H1 (cell line): ENCODE results near the gene RELL1. TPM values are rescaled to one million over a fixed set of nuclear protein-coding genes. Genes with fewer than 3 reads are reported as not detected.

Experiments
- CTCF ChIA-PET: fragments of 300-600 bp; sonication (Branson Sonifier 250); formaldehyde crosslinking; loops from one replicate; lab custom pipeline; 2021; ENCODE audit not compliant: partially characterized antibody; lab: Charles Lee
- POLR2A ChIA-PET: fragments of 300-600 bp; sonication (Branson Sonifier 250); formaldehyde crosslinking; loops from one replicate; lab custom pipeline; 2021; ENCODE audit warnings: inconsistent platforms; ENCODE audit not compliant: partially characterized antibody; lab: Charles Lee
- DNase-seq, 2 experiments: peaks; one replicate each; pipeline versions ENCODE4 v3.0.0 to v3.0.0-alpha.2; 2010 to 2022; ENCODE audit warnings: low spot score in 2 of 2, low read depth in 1 of 2, mixed read lengths in 1 of 2
- FAIRE-seq: peaks from 2 replicates; lab custom pipeline; 2011; peaks lifted over from hg19 to GRCh38; lab: Jason Lieb, UNC
- H2AFZ ChIP-seq: 2 replicates; pipeline ENCODE4 v1.8.1; 2012; ENCODE audit warnings: low read length, inconsistent platforms
- H2AK5ac ChIP-seq: 2 replicates; pipeline ENCODE4 v1.6.1; 2013; ENCODE audit warnings: low read depth, low read length
- H2BK120ac ChIP-seq: replicated peaks from 2 replicates; pipeline ENCODE3; 2013; ENCODE audit warnings: low read depth, low read length, inconsistent platforms
- H2BK12ac ChIP-seq: 2 replicates; pipeline ENCODE4 v1.6.1; 2013; ENCODE audit warnings: low read depth, low read length
- H2BK15ac ChIP-seq: 2 replicates; pipeline ENCODE4 v1.6.1; 2013; ENCODE audit warnings: low read length
- H2BK20ac ChIP-seq: 2 replicates; pipeline ENCODE4 v1.6.1; 2013; ENCODE audit warnings: low read length
- H2BK5ac ChIP-seq: 2 replicates; pipeline ENCODE4 v1.6.1; 2013; ENCODE audit warnings: low read depth, low read length
- H3K14ac ChIP-seq: 2 replicates; pipeline ENCODE4 v1.6.1; 2013; ENCODE audit warnings: inconsistent platforms; ENCODE audit not compliant: insufficient read length
- H3K18ac ChIP-seq: 2 replicates; pipeline ENCODE4 v1.6.1; 2013; ENCODE audit warnings: low read length; ENCODE audit errors: extremely low read depth
- H3K23ac ChIP-seq: 2 replicates; pipeline ENCODE4 v1.6.1; 2013; ENCODE audit warnings: inconsistent platforms; ENCODE audit not compliant: insufficient read length
- H3K23me2 ChIP-seq: 2 replicates; pipeline ENCODE4 v1.6.1; 2013; ENCODE audit warnings: low read depth, low read length
- H3K27ac ChIP-seq: 2 replicates; pipeline ENCODE4 v1.6.1; 2011; ENCODE audit warnings: low read depth, low read length, inconsistent platforms
- H3K27me3 ChIP-seq, 4 experiments: replicated peaks in 1 of 4; 1 replicate in 1 of 4; 2 replicates in 3 of 4; pipeline versions ENCODE4 v1.6.1 to v1.8.1; 2011 to 2013; ENCODE audit warnings: low read length in 3 of 4, mild to moderate bottlenecking in 3 of 4, inconsistent platforms in 2 of 4, mixed read lengths in 2 of 4, moderate library complexity in 1 of 4; ENCODE audit not compliant: control insufficient read depth in 3 of 4, insufficient read depth in 3 of 4; ENCODE audit errors: extremely low read depth in 1 of 4
- H3K36me3 ChIP-seq, 4 experiments: 2 replicates each; pipeline versions ENCODE4 v1.6.1 to v1.8.1; 2011 to 2013; ENCODE audit warnings: mild to moderate bottlenecking in 4 of 4, low read length in 3 of 4, moderate library complexity in 2 of 4, control low read depth in 1 of 4, inconsistent platforms in 1 of 4; ENCODE audit not compliant: insufficient read depth in 4 of 4, control insufficient read depth in 2 of 4
- H3K4ac ChIP-seq: replicated peaks from 2 replicates; pipeline ENCODE3; 2013; ENCODE audit warnings: low read length, low read depth, mixed read lengths, inconsistent platforms; ENCODE audit not compliant: insufficient read length
- H3K4me1 ChIP-seq, 4 experiments: replicated peaks in 1 of 4; 1 replicate in 1 of 4; 2 replicates in 3 of 4; pipeline versions ENCODE4 v1.6.1 to v1.8.1; 2011 to 2013; ENCODE audit warnings: low read length in 3 of 4, inconsistent platforms in 2 of 4, mixed read lengths in 1 of 4; ENCODE audit not compliant: insufficient read depth in 4 of 4, control insufficient read depth in 3 of 4
- H3K4me2 ChIP-seq, 2 experiments: 2 replicates each; pipeline versions ENCODE4 v1.6.1 to v1.8.1; 2011 to 2013; ENCODE audit warnings: low read depth in 2 of 2, low read length in 2 of 2, control low read depth in 1 of 2, inconsistent platforms in 1 of 2, mild to moderate bottlenecking in 1 of 2; ENCODE audit not compliant: insufficient read depth in 1 of 2
- H3K4me3 ChIP-seq, 4 experiments: fragments of 200-600, 300-600 bp in 1 of 4; sonication (generic), shearing (Covaris generic), sonication (Bioruptor Twin) in 1 of 4; 2 replicates each; pipeline versions ENCODE4 v1.5.1 to v1.8.1; 2011 to 2016; ENCODE audit warnings: low read length in 4 of 4, low read depth in 3 of 4, control low read depth in 2 of 4, inconsistent platforms in 2 of 4, mild to moderate bottlenecking in 2 of 4, mixed read lengths in 1 of 4, moderate library complexity in 1 of 4; ENCODE audit not compliant: insufficient read depth in 2 of 4; ENCODE audit errors: extremely low read depth in 1 of 4
- H3K56ac ChIP-seq: replicated peaks from 2 replicates; pipeline ENCODE3; 2013; ENCODE audit warnings: low read depth, mild to moderate bottlenecking, mixed read lengths, low read length, inconsistent platforms; ENCODE audit not compliant: insufficient read length
- H3K79me1 ChIP-seq: 2 replicates; pipeline ENCODE4 v1.6.1; 2013; ENCODE audit warnings: low read depth, low read length, control low read depth
- H3K79me2 ChIP-seq, 2 experiments: 2 replicates each; pipeline versions ENCODE4 v1.6.1 to v1.8.1; 2012 to 2013; ENCODE audit warnings: low read length in 2 of 2, mild to moderate bottlenecking in 2 of 2, inconsistent platforms in 1 of 2; ENCODE audit not compliant: insufficient read depth in 2 of 2, control insufficient read depth in 1 of 2
- H3K9ac ChIP-seq, 4 experiments: replicated peaks in 1 of 4; 1 replicate in 1 of 4; 2 replicates in 3 of 4; pipeline versions ENCODE4 v1.6.1 to v1.8.1; 2011 to 2013; ENCODE audit warnings: low read depth in 3 of 4, low read length in 3 of 4, control low read depth in 2 of 4, mild to moderate bottlenecking in 2 of 4, moderate library complexity in 2 of 4, inconsistent platforms in 1 of 4; ENCODE audit errors: extremely low read depth in 1 of 4
- H3K9me3 ChIP-seq, 2 experiments: 2 replicates each; pipeline versions ENCODE4 v1.6.1 to v1.8.1; 2012 to 2013; ENCODE audit warnings: mild to moderate bottlenecking in 2 of 2, moderate library complexity in 2 of 2, control low read depth in 1 of 2, inconsistent platforms in 1 of 2, low read depth in 1 of 2, low read length in 1 of 2, mixed read lengths in 1 of 2; ENCODE audit not compliant: insufficient read depth in 2 of 2
- H4K20me1 ChIP-seq, 2 experiments: replicated peaks in 1 of 2; 2 replicates each; pipeline versions ENCODE3 to v1.8.1; 2011 to 2013; ENCODE audit warnings: inconsistent platforms in 2 of 2, low read length in 2 of 2, mild to moderate bottlenecking in 1 of 2; ENCODE audit not compliant: insufficient read depth in 2 of 2, control insufficient read depth in 1 of 2
- H4K5ac ChIP-seq: 2 replicates; pipeline ENCODE4 v1.6.1; 2013; ENCODE audit warnings: low read length, low read depth, mixed read lengths, inconsistent platforms; ENCODE audit not compliant: insufficient read length
- H4K8ac ChIP-seq: 2 replicates; pipeline ENCODE4 v1.8.0; 2013; ENCODE audit warnings: mild to moderate bottlenecking, moderate library complexity, low read length, inconsistent platforms; ENCODE audit not compliant: insufficient read depth; ENCODE audit errors: extremely low read depth
- H4K91ac ChIP-seq: replicated peaks from 2 replicates; pipeline ENCODE3; 2013; ENCODE audit warnings: low read length, mixed read lengths, inconsistent platforms; ENCODE audit not compliant: insufficient read length
- ASH2L ChIP-seq: fragments of 200-600, 300-600 bp; sonication (generic); IDR thresholded peaks from one replicate; pipeline ENCODE4 v1.7.1; 2017; ENCODE audit warnings: low read length
- BCL11A ChIP-seq, 2 experiments: IDR thresholded peaks; one replicate each; pipeline ENCODE4 v1.6.1; 2011; ENCODE audit warnings: low read depth in 2 of 2, low read length in 2 of 2, mild to moderate bottlenecking in 2 of 2
- CTBP2 ChIP-seq: IDR thresholded peaks from 2 replicates; pipeline ENCODE4 v1.7.0; 2011; ENCODE audit warnings: borderline replicate concordance, mild to moderate bottlenecking, moderate library complexity, mixed read lengths, low read length; ENCODE audit not compliant: insufficient read depth, insufficient read length
- CTCF ChIP-seq, 3 experiments: IDR thresholded peaks; 1 replicate in 2 of 3; 2 replicates in 1 of 3; pipeline versions ENCODE4 v1.5.1 to v1.6.1; 2011; ENCODE audit warnings: low read length in 3 of 3, mild to moderate bottlenecking in 3 of 3, inconsistent platforms in 2 of 3, low read depth in 1 of 3, moderate library complexity in 1 of 3; ENCODE audit not compliant: insufficient read depth in 1 of 3; ENCODE audit errors: control extremely low read depth in 1 of 3
- EP300 ChIP-seq, 2 experiments: IDR thresholded peaks; 1 replicate in 1 of 2; 2 replicates in 1 of 2; pipeline ENCODE4 v1.6.1; 2011 to 2012; ENCODE audit warnings: low read depth in 2 of 2, low read length in 2 of 2, mild to moderate bottlenecking in 2 of 2, borderline replicate concordance in 1 of 2, inconsistent platforms in 1 of 2, moderate library complexity in 1 of 2
- RNF2 ChIP-seq: fragments of 200-900, 300-1000 bp; sonication (generic); IDR thresholded peaks from 2 replicates; pipeline ENCODE4 v1.7.1; 2016; ENCODE audit warnings: borderline replicate concordance, low read depth, mild to moderate bottlenecking, antibody characterized with exemption, low read length; ENCODE audit not compliant: poor library complexity, severe bottlenecking; ENCODE audit errors: missing control alignments
- SIX5 ChIP-seq: IDR thresholded peaks from 2 replicates; pipeline ENCODE4 v1.6.1; 2011; ENCODE audit warnings: mild to moderate bottlenecking, low read depth, low read length
- USF2 ChIP-seq: IDR thresholded peaks from 2 replicates; pipeline ENCODE4 v1.6.1; 2011; ENCODE audit warnings: low read length, improper control_type of control experiment
- YY1 ChIP-seq: IDR thresholded peaks from 2 replicates; pipeline ENCODE4 v1.6.1; 2011; ENCODE audit warnings: low read depth, mild to moderate bottlenecking, low read length
- WGBS, 2 experiments: shearing (Covaris generic) in 1 of 2; methylation state at CpG; one replicate each; pipeline versions ENCODE4 v1.1.6 to v1.1.7; 2013 to 2015; ENCODE audit warnings: low lambda C conversion rate in 2 of 2, mixed read lengths in 2 of 2, inconsistent platforms in 1 of 2, low coverage in 1 of 2, missing lambda C conversion rate in 1 of 2; ENCODE audit not compliant: insufficient replicate concordance in 2 of 2, insufficient coverage in 1 of 2, insufficient read length in 1 of 2; ENCODE audit errors: extremely low coverage in 1 of 2, missing lambda C conversion rate in 1 of 2; 5-methylcytosine and 5-hydroxymethylcytosine counted together
- polyA plus RNA-seq, 7 experiments: library from polyadenylated mRNA; depleted of rRNA in 3 of 7; stranded (reverse) in 5 of 7; unstranded in 2 of 7; fragments of >200 nt in 5 of 7; fragments of 200-250 nt in 2 of 7; gene quantifications; 1 replicate in 5 of 7; 2 replicates in 1 of 7; 4 replicates in 1 of 7; pipeline versions ENCODE4 v1.2.1 to v1.2.3, GENCODE V29; 2011 to 2013; ENCODE audit warnings: missing spikeins in 2 of 7, mixed read lengths in 2 of 7
- total RNA-seq: library from RNA; stranded (reverse); fragmentation: NEBNext Ultra II Directional; extraction: Animal tissue kit (Norgen Biotek cat#: 25700); gene quantifications from 2 replicates; pipeline ENCODE4 v1.2.1, GENCODE V29; 2021

RELL1 gene
- total and polyA plus RNA-seq, 2 of the 8 experiments (the other 6 are each of a cell fraction or from before 2014, with no cell fraction given), result 2.1 to 14.1 TPM

GRCh38 chr4:37659696-37660095 lies 26.5 kb downstream of the RELL1 start:
- no peak overlapping the region for H4K5ac ChIP-seq
- no peak for TF ChIP-seq CTCF (IDR thresholded peaks at IDR 0.05; ENCODE audit: control extremely low read depth in 1 of 3, insufficient read depth in 1 of 3, low read depth in 1 of 3, low read length in 3 of 3)
- TF ChIP-seq CTBP2, result no peak
- TF ChIP-seq ASH2L, result no peak
- no peak for TF ChIP-seq EP300 (IDR thresholded peaks at IDR 0.05; ENCODE audit: borderline replicate concordance in 1 of 2, low read depth in 2 of 2, low read length in 2 of 2)
- no peak for TF ChIP-seq USF2
- TF ChIP-seq RNF2, result no peak
- no peak for TF ChIP-seq YY1
- TF ChIP-seq SIX5, result no peak
- no peak for TF ChIP-seq BCL11A (IDR thresholded peaks at IDR 0.05; ENCODE audit: low read depth in 2 of 2, low read length in 2 of 2)

More at GRCh38 chr4:37659696-37660095, 26.5 kb downstream of the RELL1 start:
- Histone ChIP-seq H3K27ac (no peak overlapping the region), H4K20me1 (no peaks in the 10 kb centered on the region), H2BK120ac (no peak overlapping the region), H3K9me3 (peaks cover 6 to 7% of the 10 kb centered on the region in 2 experiments), H3K36me3 (peaks cover 0 to 4% (median 0%) of the 10 kb centered on the region in 4 experiments; a peak in 1 of 8 replicates), H4K91ac (no peak overlapping the region), H4K8ac (no peak overlapping the region), H3K18ac (no peak overlapping the region), H2AK5ac (no peak overlapping the region), H3K14ac (no peak overlapping the region), H2BK15ac (peak overlapping the region; percentile 66; the same call in 1 of the 2 replicates), H3K27me3 (no peaks in the 10 kb centered on the region), H3K4me1 (peaks cover 4 to 12% (median 8%) of the 10 kb centered on the region in 4 experiments), H3K56ac (no peak overlapping the region), H2BK20ac (no peak overlapping the region), H3K4me2 (no peak overlapping the region), H2BK5ac (no peak overlapping the region), H3K79me2 (peaks cover 0 to 10% of the 10 kb centered on the region in 2 experiments; a peak in 1 of 4 replicates), H3K23me2 (no peaks in the 10 kb centered on the region; the same call in 1 of the 2 replicates), H3K79me1 (peaks cover 3% of the 10 kb centered on the region), H3K9ac (no peak overlapping the region), H3K23ac (no peak overlapping the region), H2BK12ac (no peak overlapping the region), H2AFZ (no peak overlapping the region), H3K4me3 (no peak overlapping the region), H3K4ac (no peak overlapping the region)
- no peak for FAIRE-seq
- no peak for DNase-seq
- WGBS, 2 experiments, result 89% methylated on average over 3 of the region's 3 CpGs; no CpG with 5 or more reads in 1 of the 2 experiments
- ChIA-PET CTCF (interaction anchor here (0.6 to 1.9 kb wide), 4 partner anchors 10 to 165 kb away, joined by 3 to 4 read pairs (median 4); no protein-coding TSS in a partner anchor), POLR2A (interaction anchor here (1.3 kb wide), 1 partner anchor 27 kb away, joined by 4 read pairs; the partner anchor contains the start of gene RELL1)
